ENCODE measurements around the gene KIF26B.

Gene KIF26B

GRCh38 chr1:245183429-245183828, 28.6 kb downstream of the KIF26B start:
- Histone ChIP-seq H3K9ac (ENCODE audit: insufficient read length, low read depth) (no peak overlapping the region), H3K36me3 (ENCODE audit: insufficient read depth, insufficient read length, low read length) (no peaks in the 10 kb centered on the region), H3K4me3 (ENCODE audit: insufficient read length, low read depth) (no peak overlapping the region), H3K27me3 (ENCODE audit: insufficient read depth, insufficient read length) (no peaks in the 10 kb centered on the region), H3K9me3 (ENCODE audit: insufficient read depth, low read length) (no peaks in the 10 kb centered on the region), H3K4me1 (ENCODE audit: insufficient read depth, insufficient read length) (no peaks in the 10 kb centered on the region)
- no peak for DNase-seq (ENCODE audit: low read depth, low spot score)
- TF ChIP-seq YY1 (IDR thresholded peaks at IDR 0.05; ENCODE audit: insufficient read depth, insufficient read length) (no peak), SUZ12 (IDR thresholded peaks at IDR 0.05; ENCODE audit: extremely low read depth, insufficient read depth, insufficient read length) (no peak), ZNF274 (IDR thresholded peaks at IDR 0.05; ENCODE audit: low read depth, low read length) (no peak)

- TF ChIP-seq SUZ12 (IDR thresholded peaks at IDR 0.05; ENCODE audit: extremely low read depth, insufficient read depth, insufficient read length), result no peak
- no peak for TF ChIP-seq YY1 (IDR thresholded peaks at IDR 0.05; ENCODE audit: insufficient read depth, insufficient read length)
- TF ChIP-seq ZNF274 (IDR thresholded peaks at IDR 0.05; ENCODE audit: low read depth, low read length), result no peak
- H3K9me3 ChIP-seq (ENCODE audit: insufficient read depth, low read length), result no peaks in the 10 kb centered on the region; the same call in 1 of the 2 replicates
- DNase-seq (ENCODE audit: low read depth, low spot score), result no peak
Observed at GRCh38 chr1:245184779-245185178, 30.0 kb downstream of the KIF26B start.

GRCh38 chr1:245188403-245188802, 33.6 kb downstream of the KIF26B start:
- Histone ChIP-seq H3K9me3 (ENCODE audit: insufficient read depth, low read length) (no peaks in the 10 kb centered on the region; the same call in 1 of the 2 replicates), H3K4me3 (ENCODE audit: insufficient read length, low read depth) (no peak overlapping the region), H3K27me3 (ENCODE audit: insufficient read depth, insufficient read length) (peaks cover 5% of the 10 kb centered on the region), H3K36me3 (ENCODE audit: insufficient read depth, insufficient read length, low read length) (no peaks in the 10 kb centered on the region), H3K4me1 (ENCODE audit: insufficient read depth, insufficient read length) (no peaks in the 10 kb centered on the region), H3K9ac (ENCODE audit: insufficient read length, low read depth) (no peak overlapping the region)
- no peak for TF ChIP-seq ZNF274 (IDR thresholded peaks at IDR 0.05; ENCODE audit: low read depth, low read length)
- TF ChIP-seq SUZ12 (IDR thresholded peaks at IDR 0.05; ENCODE audit: extremely low read depth, insufficient read depth, insufficient read length), result no peak
- no peak for TF ChIP-seq YY1 (IDR thresholded peaks at IDR 0.05; ENCODE audit: insufficient read depth, insufficient read length)
- DNase-seq (ENCODE audit: low read depth, low spot score), result no peak

More at GRCh38 chr1:245184779-245185178, 30.0 kb downstream of the KIF26B start:
- H3K4me3 ChIP-seq (ENCODE audit: insufficient read length, low read depth), result no peak overlapping the region
- no peak overlapping the region for H3K9ac ChIP-seq (ENCODE audit: insufficient read length, low read depth)
- H3K36me3 ChIP-seq (ENCODE audit: insufficient read depth, insufficient read length, low read length), result no peaks in the 10 kb centered on the region
- H3K4me1 ChIP-seq (ENCODE audit: insufficient read depth, insufficient read length), result no peaks in the 10 kb centered on the region
- H3K27me3 ChIP-seq (ENCODE audit: insufficient read depth, insufficient read length), result no peaks in the 10 kb centered on the region

GRCh38 chr1:245195398-245195797, 40.6 kb downstream of the KIF26B start:
- Histone ChIP-seq H3K36me3 (ENCODE audit: insufficient read depth, insufficient read length, low read length) (no peaks in the 10 kb centered on the region), H3K4me1 (ENCODE audit: insufficient read depth, insufficient read length) (peaks cover 5% of the 10 kb centered on the region), H3K9ac (ENCODE audit: insufficient read length, low read depth) (no peak overlapping the region), H3K9me3 (ENCODE audit: insufficient read depth, low read length) (no peaks in the 10 kb centered on the region), H3K27me3 (ENCODE audit: insufficient read depth, insufficient read length) (peaks cover 24% of the 10 kb centered on the region), H3K4me3 (ENCODE audit: insufficient read length, low read depth) (no peak overlapping the region)
- DNase-seq (ENCODE audit: low read depth, low spot score), result peak; percentile 51
- TF ChIP-seq YY1 (IDR thresholded peaks at IDR 0.05; ENCODE audit: insufficient read depth, insufficient read length) (no peak), SUZ12 (IDR thresholded peaks at IDR 0.05; ENCODE audit: extremely low read depth, insufficient read depth, insufficient read length) (no peak), ZNF274 (IDR thresholded peaks at IDR 0.05; ENCODE audit: low read depth, low read length) (no peak)

DNA sequence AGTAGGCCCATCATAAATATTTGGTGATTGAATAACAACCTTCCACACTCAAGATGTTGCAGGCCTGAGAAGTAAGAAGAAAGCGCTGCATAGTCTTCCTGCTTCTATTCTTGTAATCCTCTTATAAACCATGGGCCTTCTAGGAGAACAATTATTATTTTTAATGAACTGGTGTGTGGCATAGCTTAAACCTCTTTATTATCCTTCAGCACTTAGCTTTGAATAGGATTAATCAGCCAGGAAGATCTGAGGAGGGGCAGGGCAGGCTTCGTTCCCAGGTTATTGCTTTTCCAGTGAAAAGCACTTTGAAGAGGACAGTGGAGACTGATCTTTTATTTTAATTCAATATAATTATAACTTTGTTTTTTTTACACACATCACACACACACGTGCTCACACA, 42.3 kb downstream of the KIF26B start:
- no peaks in the 10 kb centered on the region for H3K36me3 ChIP-seq (ENCODE audit: insufficient read depth, insufficient read length, low read length)
- TF ChIP-seq ZNF274 (IDR thresholded peaks at IDR 0.05; ENCODE audit: low read depth, low read length) (no peak), YY1 (IDR thresholded peaks at IDR 0.05; ENCODE audit: insufficient read depth, insufficient read length) (no peak), SUZ12 (IDR thresholded peaks at IDR 0.05; ENCODE audit: extremely low read depth, insufficient read depth, insufficient read length) (no peak)
- no peak overlapping the region for H3K9ac ChIP-seq (ENCODE audit: insufficient read length, low read depth)
- peaks cover 24% of the 10 kb centered on the region for H3K27me3 ChIP-seq (ENCODE audit: insufficient read depth, insufficient read length)
- no peak for DNase-seq (ENCODE audit: low read depth, low spot score)
- no peak overlapping the region for H3K4me3 ChIP-seq (ENCODE audit: insufficient read length, low read depth)
- H3K4me1 ChIP-seq (ENCODE audit: insufficient read depth, insufficient read length), result peaks cover 5% of the 10 kb centered on the region
- no peaks in the 10 kb centered on the region for H3K9me3 ChIP-seq (ENCODE audit: insufficient read depth, low read length)

GRCh38 chr1:245197911-245198379, 43.2 kb downstream of the KIF26B start:
- TF ChIP-seq YY1 (IDR thresholded peaks at IDR 0.05; ENCODE audit: insufficient read depth, insufficient read length), result no peak
- no peak for TF ChIP-seq SUZ12 (IDR thresholded peaks at IDR 0.05; ENCODE audit: extremely low read depth, insufficient read depth, insufficient read length)
- TF ChIP-seq ZNF274 (IDR thresholded peaks at IDR 0.05; ENCODE audit: low read depth, low read length), result no peak
- Histone ChIP-seq H3K4me1 (ENCODE audit: insufficient read depth, insufficient read length) (peaks cover 5% of the 10 kb centered on the region), H3K27me3 (ENCODE audit: insufficient read depth, insufficient read length) (peaks cover 22% of the 10 kb centered on the region), H3K9me3 (ENCODE audit: insufficient read depth, low read length) (no peaks in the 10 kb centered on the region), H3K9ac (ENCODE audit: insufficient read length, low read depth) (peak overlapping the region; percentile 29), H3K4me3 (ENCODE audit: insufficient read length, low read depth) (no peak overlapping the region), H3K36me3 (ENCODE audit: insufficient read depth, insufficient read length, low read length) (no peaks in the 10 kb centered on the region)
- no peak for DNase-seq (ENCODE audit: low read depth, low spot score)

- TF ChIP-seq ZNF274 (IDR thresholded peaks at IDR 0.05; ENCODE audit: low read depth, low read length) (no peak), SUZ12 (IDR thresholded peaks at IDR 0.05; ENCODE audit: extremely low read depth, insufficient read depth, insufficient read length) (no peak), YY1 (IDR thresholded peaks at IDR 0.05; ENCODE audit: insufficient read depth, insufficient read length) (no peak)
- peaks cover 15% of the 10 kb centered on the region for H3K27me3 ChIP-seq (ENCODE audit: insufficient read depth, insufficient read length)
- H3K4me1 ChIP-seq (ENCODE audit: insufficient read depth, insufficient read length), result peaks cover 5% of the 10 kb centered on the region
- H3K36me3 ChIP-seq (ENCODE audit: insufficient read depth, insufficient read length, low read length), result no peaks in the 10 kb centered on the region
- no peak overlapping the region for H3K4me3 ChIP-seq (ENCODE audit: insufficient read length, low read depth)
- no peaks in the 10 kb centered on the region for H3K9me3 ChIP-seq (ENCODE audit: insufficient read depth, low read length)
- H3K9ac ChIP-seq (ENCODE audit: insufficient read length, low read depth), result no peak overlapping the region
- DNase-seq (ENCODE audit: low read depth, low spot score), result no peak
Observed at GRCh38 chr1:245198748-245199516, 44.1 kb downstream of the KIF26B start.

All from NT2/D1 (cell line).